Measurements from ENCODE around the gene CCNY. TPM values are rescaled to one million over a fixed set of nuclear protein-coding genes. Genes with fewer than 3 reads are reported as not detected.

CCNY gene
- total RNA-seq, 8 experiments from 2014 or later, result 24.8 to 57.1 (median 32.4) TPM

GRCh38 chr10:35584946-35585345 is 248.6 kb downstream of the CCNY start:
- Histone ChIP-seq H3K4me3 (no peak overlapping the region), H3K27ac (no peak overlapping the region), H3K4me1 (replicated peaks in 1 of 2) (no peaks in the 10 kb centered on the region)
- WGBS, 10 experiments, result 88 to 100% (median 100%) methylated on average over 1 to 5 of the region's 9 CpGs; no CpG with 5 or more reads in 6 of the 10 experiments
- in situ Hi-C loops (cut with MboI; ENCODE audit: low pct_unique_long_range_greater_than_20kb in 2 of 9, low sequenced_read_pairs in 9 of 9, unreplicated experiment in 9 of 9), result no loop called here
- ATAC-seq (replicated peaks in 6 of 8), result no peak

DNA sequence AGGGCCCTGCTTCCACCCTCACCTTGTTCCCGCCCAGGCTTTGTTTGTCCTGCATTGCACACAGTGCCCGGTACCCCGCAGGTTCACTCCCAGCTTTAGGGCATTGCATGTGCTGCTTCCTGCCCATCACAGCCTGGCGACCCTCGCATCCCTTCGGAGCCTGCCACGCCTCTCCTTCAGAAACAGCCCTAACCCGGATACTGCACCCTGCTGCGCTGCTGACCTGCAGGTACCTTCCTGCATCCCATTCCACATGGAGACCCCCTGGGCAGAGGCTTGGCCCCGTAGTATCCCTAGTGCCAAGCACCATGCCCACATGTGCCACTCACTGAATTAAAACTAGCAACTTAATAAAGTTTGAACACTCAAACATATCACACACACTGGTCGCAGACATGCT is 249.0 kb downstream of the CCNY start:
- H3K4me1 ChIP-seq (replicated peaks in 1 of 2), result no peaks in the 10 kb centered on the region
- in situ Hi-C loops (cut with MboI; ENCODE audit: low pct_unique_long_range_greater_than_20kb in 2 of 9, low sequenced_read_pairs in 9 of 9, unreplicated experiment in 9 of 9), result no loop called here

GRCh38 chr10:35585903-35586535 is 249.7 kb downstream of the CCNY start:
- in situ Hi-C loops (cut with MboI; ENCODE audit: low pct_unique_long_range_greater_than_20kb in 2 of 9, low sequenced_read_pairs in 9 of 9, unreplicated experiment in 9 of 9), result no loop called here
- WGBS, 10 experiments, result 20 to 81% (median 66%) methylated on average over 1 to 5 of the region's 8 CpGs; no CpG with 5 or more reads in 2 of the 10 experiments
- no peaks in the 10 kb centered on the region for H3K4me1 ChIP-seq (replicated peaks in 1 of 2)
- ATAC-seq (replicated peaks in 6 of 8), result peak in 2 of 8 experiments; percentile 56 to 74
- no peak overlapping the region for H3K4me3 ChIP-seq
- H3K27ac ChIP-seq, result no peak overlapping the region

More for the DNA sequence above, 249.0 kb downstream of the CCNY start:
- no peak for ATAC-seq (replicated peaks in 6 of 8)
- no peak overlapping the region for H3K27ac ChIP-seq
- 20 to 100% (median 91%) methylated on average over 1 to 5 of the region's 11 CpGs; no CpG with 5 or more reads in 3 of the 10 experiments for WGBS, 10 experiments
- no peak overlapping the region for H3K4me3 ChIP-seq

GRCh38 chr10:35588836-35589235 is 252.5 kb downstream of the CCNY start:
- Histone ChIP-seq H3K4me1 (replicated peaks in 1 of 2) (no peaks in the 10 kb centered on the region), H3K4me3 (no peak overlapping the region), H3K27ac (no peak overlapping the region)
- no peak for ATAC-seq (replicated peaks in 6 of 8)
- in situ Hi-C loops (cut with MboI; ENCODE audit: low pct_unique_long_range_greater_than_20kb in 2 of 9, low sequenced_read_pairs in 9 of 9, unreplicated experiment in 9 of 9), result no loop called here

DNA sequence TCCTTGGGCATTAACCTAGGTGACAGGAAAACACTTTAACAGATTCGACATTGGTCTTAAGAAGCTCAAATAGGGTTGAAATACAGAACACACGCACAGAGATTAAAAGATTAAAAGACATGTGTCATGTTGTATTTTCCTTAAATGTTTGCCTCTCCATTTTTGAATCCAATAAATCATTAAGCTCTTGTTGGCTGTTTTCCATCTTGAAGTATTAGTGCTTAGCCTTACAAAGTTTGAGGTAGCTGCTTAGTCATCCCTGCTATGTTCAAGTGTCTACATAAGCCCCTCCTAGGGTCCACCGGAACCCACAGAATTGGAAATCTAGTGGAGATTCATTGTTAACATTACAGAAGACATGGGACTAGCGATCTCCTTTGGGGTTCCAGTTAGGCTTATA is 256.1 kb downstream of the CCNY start:
- in situ Hi-C loops (cut with MboI; ENCODE audit: low pct_unique_long_range_greater_than_20kb in 2 of 9, low sequenced_read_pairs in 9 of 9, unreplicated experiment in 9 of 9), result no loop called here
- peaks cover 0 to 12% of the 10 kb centered on the region in 2 donors for H3K4me1 ChIP-seq (replicated peaks in 1 of 2)
- ATAC-seq (replicated peaks in 6 of 8), result no peak
- WGBS, 10 experiments, result 50 to 100% (median 87%) methylated on average over 1 to 4 of the region's 4 CpGs
- H3K27ac ChIP-seq, result no peak overlapping the region
- no peak overlapping the region for H3K4me3 ChIP-seq

DNA sequence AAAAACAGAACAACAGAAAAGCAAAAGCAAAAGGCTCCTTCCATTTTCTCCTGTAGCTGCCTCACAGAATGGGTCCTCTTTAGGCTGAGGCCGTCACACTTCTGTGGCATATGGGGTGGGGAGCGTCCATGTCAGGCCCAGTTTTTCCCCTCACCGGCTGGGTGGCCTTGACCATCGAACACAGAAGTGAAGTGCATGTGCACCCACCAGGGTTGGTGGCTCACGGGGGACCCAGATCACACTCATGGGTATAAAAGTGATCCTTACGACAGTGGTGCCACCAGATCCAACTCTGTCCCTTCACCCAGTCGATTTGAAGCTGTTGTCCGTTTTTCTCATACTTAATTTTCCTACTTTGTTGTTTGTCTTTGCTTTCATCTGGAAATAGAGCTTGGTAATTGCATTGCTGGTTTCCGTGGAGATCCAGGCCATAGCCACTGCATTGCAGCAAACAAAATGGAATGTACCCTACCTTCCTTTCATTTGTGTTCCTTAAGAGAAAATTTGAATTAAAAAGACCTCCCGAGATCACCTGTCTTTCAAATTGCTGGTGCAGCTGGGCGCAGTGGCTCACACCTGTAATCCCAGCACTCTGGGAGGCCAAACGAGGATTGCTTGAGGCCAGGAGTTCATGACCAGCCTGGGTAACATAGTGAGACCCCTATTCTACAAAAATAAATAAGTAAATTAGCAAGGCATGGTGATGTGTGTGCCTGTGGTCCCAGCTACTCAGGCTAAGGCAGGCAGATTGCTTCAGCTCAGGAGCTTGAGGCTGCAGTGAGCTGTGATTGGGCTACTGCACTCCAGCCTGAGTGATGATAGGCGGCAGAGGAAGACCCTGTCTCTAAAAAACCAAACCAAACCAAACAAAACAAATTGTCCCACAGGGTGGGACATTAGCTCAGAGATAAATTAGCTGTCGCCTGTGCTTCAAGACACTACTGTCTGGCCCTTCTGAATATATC is 258.1 kb downstream of the CCNY start:
- Histone ChIP-seq H3K4me3 (no peak overlapping the region), H3K4me1 (replicated peaks in 1 of 2) (peaks cover 0 to 12% of the 10 kb centered on the region in 2 donors), H3K27ac (no peak overlapping the region)
- in situ Hi-C loops (cut with MboI; ENCODE audit: low pct_unique_long_range_greater_than_20kb in 2 of 9, low sequenced_read_pairs in 9 of 9, unreplicated experiment in 9 of 9), result no loop called here
- 27 to 60% (median 40%) methylated on average over 1 to 10 of the region's 14 CpGs; no CpG with 5 or more reads in 1 of the 10 experiments for WGBS, 10 experiments
- ATAC-seq (replicated peaks in 6 of 8), result peak in 5 of 8 experiments; percentile 31 to 70 (median 33)

DNA sequence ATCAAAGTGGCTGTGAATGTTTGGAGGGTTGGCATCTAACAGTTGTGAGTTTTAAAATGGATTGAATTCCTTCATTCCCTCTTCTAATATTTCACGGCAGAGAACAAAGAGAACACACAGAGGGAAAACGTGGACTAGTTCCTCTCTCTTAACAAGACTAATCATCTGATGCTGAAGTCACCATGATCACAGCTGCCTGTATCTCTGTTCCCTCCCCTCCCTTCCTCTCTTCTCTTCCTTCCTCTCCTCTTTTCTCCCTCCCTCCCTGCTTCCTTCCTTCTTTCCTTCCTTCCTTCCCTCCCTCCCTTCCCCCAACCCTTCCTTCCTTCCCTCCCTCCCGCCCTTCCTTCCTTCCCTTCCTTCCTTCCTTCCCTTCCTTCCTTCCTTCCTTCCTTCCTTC is 258.8 kb downstream of the CCNY start:
- 20 to 42% methylated on average over 1 to 2 of the region's 3 CpGs; no CpG with 5 or more reads in 8 of the 10 experiments for WGBS, 10 experiments
- peak in 4 of 8 experiments; percentile 12 to 44 (median 24) for ATAC-seq (replicated peaks in 6 of 8)
- no peak overlapping the region for H3K4me3 ChIP-seq
- no peak overlapping the region for H3K27ac ChIP-seq
- peaks cover 0 to 12% of the 10 kb centered on the region in 2 donors for H3K4me1 ChIP-seq (replicated peaks in 1 of 2)
- in situ Hi-C loops (cut with MboI; ENCODE audit: low pct_unique_long_range_greater_than_20kb in 2 of 9, low sequenced_read_pairs in 9 of 9, unreplicated experiment in 9 of 9), result no loop called here

DNA sequence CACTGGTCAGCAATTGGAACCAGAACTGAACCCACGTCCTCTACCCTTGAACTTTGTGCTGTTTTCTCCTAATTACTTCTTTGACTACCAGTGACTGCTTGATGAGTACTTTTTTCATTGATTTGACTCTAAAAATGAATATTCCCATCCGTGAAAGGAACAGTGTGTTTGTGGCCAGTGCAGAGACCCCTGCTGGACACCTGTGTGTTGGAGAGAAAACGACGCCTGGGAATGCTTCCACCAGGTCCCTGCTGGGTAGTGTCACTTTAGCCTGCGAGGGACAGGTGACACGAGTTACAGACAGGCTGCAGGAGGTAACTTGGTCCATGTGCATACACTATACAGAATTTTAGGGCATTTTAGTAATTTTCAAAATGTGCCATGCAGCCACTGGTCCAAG is 262.1 kb downstream of the CCNY start:
- WGBS, 10 experiments, result 3 to 72% (median 41%) methylated on average over 1 to 6 of the region's 6 CpGs; no CpG with 5 or more reads in 2 of the 10 experiments
- Histone ChIP-seq H3K4me3 (no peak overlapping the region), H3K27ac (no peak overlapping the region), H3K4me1 (replicated peaks in 1 of 2) (peaks cover 0 to 12% of the 10 kb centered on the region in 2 donors)
- peak in 1 of 8 experiments; percentile 29 for ATAC-seq (replicated peaks in 6 of 8)
- in situ Hi-C loops (cut with MboI; ENCODE audit: low pct_unique_long_range_greater_than_20kb in 2 of 9, low sequenced_read_pairs in 9 of 9, unreplicated experiment in 9 of 9), result no loop called here

- H3K4me1 ChIP-seq (replicated peaks in 1 of 2), result no peaks in the 10 kb centered on the region
- in situ Hi-C loops (cut with MboI; ENCODE audit: low pct_unique_long_range_greater_than_20kb in 2 of 9, low sequenced_read_pairs in 9 of 9, unreplicated experiment in 9 of 9), result no loop called here
- 0 to 100% (median 60%) methylated on average over 1 to 2 of the region's 2 CpGs; no CpG with 5 or more reads in 5 of the 10 experiments for WGBS, 10 experiments
- peak in 1 of 8 experiments; percentile 35 for ATAC-seq (replicated peaks in 6 of 8)
- no peak overlapping the region for H3K27ac ChIP-seq
- H3K4me3 ChIP-seq, result no peak overlapping the region
These were observed 263.9 kb downstream of the CCNY start for GRCh38 chr10:35600193-35600592.

GRCh38 chr10:35605191-35605590 is 268.9 kb downstream of the CCNY start, which contains the start of gene GJD4:
GJD4 (plus strand) TSS chr10:35605341; CDS start chr10:35605568, 227 bp downstream.
- no peak within 1 kb of the TSS for H3K27ac ChIP-seq

GRCh38 chr10:35606430-35606829 is 270.1 kb downstream of the CCNY start:
- Histone ChIP-seq H3K27ac (no peak overlapping the region), H3K4me1 (replicated peaks in 1 of 2) (no peaks in the 10 kb centered on the region), H3K4me3 (no peak overlapping the region)
- ATAC-seq (replicated peaks in 6 of 8), result no peak
- 24 to 98% (median 87%) methylated on average over 2 to 6 of the region's 6 CpGs for WGBS, 10 experiments
- in situ Hi-C loops (cut with MboI; ENCODE audit: low pct_unique_long_range_greater_than_20kb in 2 of 9, low sequenced_read_pairs in 9 of 9, unreplicated experiment in 9 of 9), result no loop called here

More at GRCh38 chr10:35605191-35605590, 268.9 kb downstream of the CCNY start, which contains the start of gene GJD4:
- WGBS, 10 experiments, result 40 to 92% (median 73%) methylated on average over 1 to 5 of the region's 8 CpGs; no CpG with 5 or more reads in 4 of the 10 experiments
- Histone ChIP-seq H3K4me1 (replicated peaks in 1 of 2) (no peaks in the 10 kb centered on the region), H3K4me3 (no peak within 1 kb of the TSS)
- ATAC-seq (replicated peaks in 6 of 8), result no peak
- in situ Hi-C loops (cut with MboI; ENCODE audit: low pct_unique_long_range_greater_than_20kb in 2 of 9, low sequenced_read_pairs in 9 of 9, unreplicated experiment in 9 of 9), result no loop called here

DNA sequence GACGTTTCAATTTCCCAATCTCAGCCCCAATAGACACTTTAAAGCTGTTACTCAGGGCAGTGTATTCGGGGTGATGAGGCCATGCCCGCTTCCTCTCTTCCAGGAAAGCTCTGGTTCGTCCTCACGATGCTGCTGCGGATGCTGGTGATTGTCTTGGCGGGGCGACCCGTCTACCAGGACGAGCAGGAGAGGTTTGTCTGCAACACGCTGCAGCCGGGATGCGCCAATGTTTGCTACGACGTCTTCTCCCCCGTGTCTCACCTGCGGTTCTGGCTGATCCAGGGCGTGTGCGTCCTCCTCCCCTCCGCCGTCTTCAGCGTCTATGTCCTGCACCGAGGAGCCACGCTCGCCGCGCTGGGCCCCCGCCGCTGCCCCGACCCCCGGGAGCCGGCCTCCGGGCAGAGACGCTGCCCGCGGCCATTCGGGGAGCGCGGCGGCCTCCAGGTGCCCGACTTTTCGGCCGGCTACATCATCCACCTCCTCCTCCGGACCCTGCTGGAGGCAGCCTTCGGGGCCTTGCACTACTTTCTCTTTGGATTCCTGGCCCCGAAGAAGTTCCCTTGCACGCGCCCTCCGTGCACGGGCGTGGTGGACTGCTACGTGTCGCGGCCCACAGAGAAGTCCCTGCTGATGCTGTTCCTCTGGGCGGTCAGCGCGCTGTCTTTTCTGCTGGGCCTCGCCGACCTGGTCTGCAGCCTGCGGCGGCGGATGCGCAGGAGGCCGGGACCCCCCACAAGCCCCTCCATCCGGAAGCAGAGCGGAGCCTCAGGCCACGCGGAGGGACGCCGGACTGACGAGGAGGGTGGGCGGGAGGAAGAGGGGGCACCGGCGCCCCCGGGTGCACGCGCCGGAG is 271.4 kb downstream of the CCNY start:
- 12 to 100% (median 46%) methylated on average over 1 to 12 of the region's 78 CpGs; no CpG with 5 or more reads in 2 of the 10 experiments for WGBS, 10 experiments
- H3K27ac ChIP-seq, result no peak overlapping the region
- in situ Hi-C loops (cut with MboI; ENCODE audit: low pct_unique_long_range_greater_than_20kb in 2 of 9, low sequenced_read_pairs in 9 of 9, unreplicated experiment in 9 of 9), result no loop called here

More for the DNA sequence above, 271.4 kb downstream of the CCNY start:
- peak in 5 of 8 experiments; percentile 33 to 77 (median 50) for ATAC-seq (replicated peaks in 6 of 8)
- H3K4me3 ChIP-seq, result peak overlapping the region in 3 of 5 donors; percentile 12 to 20 (median 15)
- no peaks in the 10 kb centered on the region for H3K4me1 ChIP-seq (replicated peaks in 1 of 2)

Data from motor neuron (in vitro differentiated cells).